ENCODE measurements around the gene VDAC1. TPM values are rescaled to one million over a fixed set of nuclear protein-coding genes. Genes with fewer than 3 reads are reported as not detected.

VDAC1 gene
- total RNA-seq, 1 experiment from 2014 or later: 317 TPM

GRCh38 chr5:133962131-133962530 lies 42.6 kb downstream of the VDAC1 start:
- no peak overlapping the region for H3K27ac Mint-ChIP-seq (ENCODE audit: unreplicated experiment)
- CTCF ChIA-PET: no interaction called here

GRCh38 chr5:133959643-133960042 lies 45.1 kb downstream of the VDAC1 start:
- ChIA-PET POLR2A (no interaction called here), CTCF (no interaction called here)
- TF ChIP-seq CTCF (IDR thresholded peaks at IDR 0.05; ENCODE audit: insufficient read depth in 1 of 2, low read depth in 1 of 2, low read length in 1 of 2, severe bottlenecking in 1 of 2, unreplicated experiment in 1 of 2): no peak
- no peaks in the 10 kb centered on the region for H3K9me3 Mint-ChIP-seq (ENCODE audit: unreplicated experiment)
- no TSS peak for BruUV-seq (replicated peaks)
- intact Hi-C loops (cut with micrococcal nuclease; ENCODE audit: unreplicated experiment): no loop called here
- H3K36me3 ChIP-seq (ENCODE audit: control insufficient read depth, insufficient read depth, low read length): no peaks in the 10 kb centered on the region; the same call in none of the 2 replicates
- no peak overlapping the region for H3K27ac Mint-ChIP-seq (ENCODE audit: unreplicated experiment)
- H3K4me3 ChIP-seq (ENCODE audit: low read depth, low read length): no peak overlapping the region
- no peaks in the 10 kb centered on the region for H3K4me1 ChIP-seq
- no peak overlapping the region for H3K4me3 Mint-ChIP-seq (ENCODE audit: unreplicated experiment)
- H3K36me3 Mint-ChIP-seq (ENCODE audit: insufficient read depth, unreplicated experiment): peaks cover 31% of the 10 kb centered on the region
- no peaks in the 10 kb centered on the region for H3K27me3 ChIP-seq (replicated peaks; ENCODE audit: control insufficient read depth, insufficient read depth, low read length)
- H3K4me1 Mint-ChIP-seq (ENCODE audit: low read depth, unreplicated experiment): peaks cover 8% of the 10 kb centered on the region
- H3K27me3 Mint-ChIP-seq (ENCODE audit: insufficient read depth, unreplicated experiment): no peaks in the 10 kb centered on the region
- H3K9me3 ChIP-seq: 0 out of 2 replicates have a peak, but pooled peaks cover 2% of the 10 kb centered on the region
- DNase-seq: no peak

More at GRCh38 chr5:133962131-133962530, 42.6 kb downstream of the VDAC1 start:
- intact Hi-C loops (cut with micrococcal nuclease; ENCODE audit: unreplicated experiment): no loop called here
- Histone ChIP-seq H3K9me3 (0 out of 2 replicates have a peak, but pooled peaks cover 2% of the 10 kb centered on the region), H3K36me3 (ENCODE audit: control insufficient read depth, insufficient read depth, low read length) (no peaks in the 10 kb centered on the region; the same call in none of the 2 replicates), H3K4me3 (ENCODE audit: low read depth, low read length) (no peak overlapping the region), H3K4me1 (no peaks in the 10 kb centered on the region), H3K27me3 (replicated peaks; ENCODE audit: control insufficient read depth, insufficient read depth, low read length) (no peaks in the 10 kb centered on the region)
- no peak for TF ChIP-seq CTCF (IDR thresholded peaks at IDR 0.05; ENCODE audit: insufficient read depth in 1 of 2, low read depth in 1 of 2, low read length in 1 of 2, severe bottlenecking in 1 of 2, unreplicated experiment in 1 of 2)
- Mint-ChIP-seq H3K9me3 (ENCODE audit: unreplicated experiment) (no peaks in the 10 kb centered on the region), H3K4me1 (ENCODE audit: low read depth, unreplicated experiment) (peaks cover 8% of the 10 kb centered on the region), H3K27me3 (ENCODE audit: insufficient read depth, unreplicated experiment) (no peaks in the 10 kb centered on the region), H3K36me3 (ENCODE audit: insufficient read depth, unreplicated experiment) (peaks cover 23% of the 10 kb centered on the region), H3K4me3 (ENCODE audit: unreplicated experiment) (no peak overlapping the region)
- DNase-seq: no peak
- BruUV-seq (replicated peaks): no TSS peak
- POLR2A ChIA-PET: no interaction called here

DNA sequence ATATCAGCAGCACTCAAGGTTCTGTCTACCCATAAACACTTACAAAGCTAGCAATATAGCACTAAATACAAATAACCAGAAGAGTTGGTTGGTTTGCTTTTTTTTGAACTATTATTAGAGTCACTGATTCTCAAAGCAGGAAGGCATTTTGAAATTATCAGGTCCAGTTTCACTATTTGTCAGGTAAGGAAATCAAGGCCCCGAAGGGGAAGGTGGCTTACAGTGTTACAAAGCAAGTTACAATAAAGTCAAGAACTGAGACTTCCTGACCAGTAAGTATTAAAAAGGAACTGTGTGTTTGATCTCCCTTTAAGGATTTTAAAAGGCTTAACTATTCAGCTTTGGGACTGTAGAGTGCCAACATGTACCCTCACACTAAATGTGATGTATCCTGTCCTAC lies 47.2 kb downstream of the VDAC1 start:
- TF ChIP-seq CTCF (IDR thresholded peaks at IDR 0.05; ENCODE audit: insufficient read depth in 1 of 2, low read depth in 1 of 2, low read length in 1 of 2, severe bottlenecking in 1 of 2, unreplicated experiment in 1 of 2): no peak
- Mint-ChIP-seq H3K4me3 (ENCODE audit: unreplicated experiment) (no peak overlapping the region), H3K4me1 (ENCODE audit: low read depth, unreplicated experiment) (peaks cover 4% of the 10 kb centered on the region), H3K9me3 (ENCODE audit: unreplicated experiment) (no peaks in the 10 kb centered on the region), H3K27me3 (ENCODE audit: insufficient read depth, unreplicated experiment) (no peaks in the 10 kb centered on the region), H3K36me3 (ENCODE audit: insufficient read depth, unreplicated experiment) (peaks cover 31% of the 10 kb centered on the region), H3K27ac (ENCODE audit: unreplicated experiment) (no peak overlapping the region)
- no TSS peak for BruUV-seq (replicated peaks)
- no peaks in the 10 kb centered on the region for H3K9me3 ChIP-seq
- DNase-seq: no peak
- no peaks in the 10 kb centered on the region for H3K27me3 ChIP-seq (replicated peaks; ENCODE audit: control insufficient read depth, insufficient read depth, low read length)
- no peak overlapping the region for H3K4me3 ChIP-seq (ENCODE audit: low read depth, low read length)
- POLR2A ChIA-PET: no interaction called here
- intact Hi-C loops (cut with micrococcal nuclease; ENCODE audit: unreplicated experiment): no loop called here
- CTCF ChIA-PET: no interaction called here
- H3K4me1 ChIP-seq: no peaks in the 10 kb centered on the region
- H3K36me3 ChIP-seq (ENCODE audit: control insufficient read depth, insufficient read depth, low read length): no peaks in the 10 kb centered on the region; the same call in 1 of the 2 replicates

Measured in Caco-2 (cell line).